H9 (cell line): ENCODE measurements around the gene TRA2B. TPM values are rescaled to one million over a fixed set of nuclear protein-coding genes. Genes with fewer than 3 reads are reported as not detected.

Source experiments
- DNase-seq: peaks from one replicate; pipeline ENCODE4 v3.0.0-alpha.2; 2017
- H2AFZ ChIP-seq: one replicate; pipeline ENCODE4 v1.6.1; 2013; ENCODE audit warnings: mild to moderate bottlenecking, low read length, control low read depth, moderate library complexity
- H2AK5ac ChIP-seq: 2 replicates; pipeline ENCODE4 v1.6.1; 2013; ENCODE audit warnings: low read length, control low read depth, mixed read lengths; ENCODE audit not compliant: insufficient read length
- H2BK120ac ChIP-seq: one replicate; pipeline ENCODE4 v1.6.1; 2013; ENCODE audit warnings: low read depth, mild to moderate bottlenecking, low read length, control low read depth, inconsistent platforms; ENCODE audit not compliant: poor library complexity, severe bottlenecking
- H2BK12ac ChIP-seq: 2 replicates; pipeline ENCODE4 v1.6.1; 2013; ENCODE audit warnings: low read length, control low read depth, mixed read lengths, low read depth; ENCODE audit not compliant: insufficient read length
- H2BK15ac ChIP-seq: 2 replicates; pipeline ENCODE4 v1.6.1; 2013; ENCODE audit warnings: low read depth, low read length, control low read depth
- H2BK20ac ChIP-seq: one replicate; pipeline ENCODE4 v1.6.1; 2013; ENCODE audit warnings: low read depth, mild to moderate bottlenecking, low read length, control low read depth, inconsistent platforms; ENCODE audit not compliant: poor library complexity, severe bottlenecking
- H2BK5ac ChIP-seq: 2 replicates; pipeline ENCODE4 v1.6.1; 2013; ENCODE audit warnings: low read length, control low read depth, mixed read lengths; ENCODE audit not compliant: insufficient read length
- H3K14ac ChIP-seq: 2 replicates; pipeline ENCODE4 v1.6.1; 2013; ENCODE audit warnings: low read length, control low read depth; ENCODE audit not compliant: insufficient read depth
- H3K18ac ChIP-seq: 2 replicates; pipeline ENCODE4 v1.6.1; 2013; ENCODE audit warnings: low read depth, mild to moderate bottlenecking, mixed read lengths, low read length, control low read depth; ENCODE audit not compliant: insufficient read length
- H3K23ac ChIP-seq: 2 replicates; pipeline ENCODE4 v1.6.1; 2013; ENCODE audit warnings: low read length, control low read depth, mixed read lengths, low read depth; ENCODE audit not compliant: insufficient read length
- H3K23me2 ChIP-seq: 2 replicates; pipeline ENCODE4 v1.6.1; 2013; ENCODE audit warnings: low read depth, mild to moderate bottlenecking, mixed read lengths, low read length, control low read depth; ENCODE audit not compliant: insufficient read length, poor library complexity, severe bottlenecking
- H3K27ac ChIP-seq: 2 replicates; pipeline ENCODE4 v1.5.1; 2013; ENCODE audit warnings: low read length, control low read depth, mixed read lengths, low read depth; ENCODE audit not compliant: insufficient read length
- H3K27me3 ChIP-seq: 2 replicates; pipeline ENCODE4 v1.6.1; 2013; ENCODE audit warnings: low read length, control low read depth, inconsistent platforms; ENCODE audit not compliant: insufficient read depth
- H3K4ac ChIP-seq: 2 replicates; pipeline ENCODE4 v1.6.1; 2013; ENCODE audit warnings: low read depth, mild to moderate bottlenecking, control low read depth, inconsistent platforms, low read length, moderate library complexity
- H3K4me1 ChIP-seq: 2 replicates; pipeline ENCODE4 v1.6.1; 2013; ENCODE audit warnings: low read length, control low read depth, inconsistent platforms; ENCODE audit not compliant: insufficient read depth
- H3K4me2 ChIP-seq: 2 replicates; pipeline ENCODE4 v1.6.1; 2013; ENCODE audit warnings: low read length, control low read depth, mixed read lengths; ENCODE audit not compliant: insufficient read length, insufficient read depth
- H3K56ac ChIP-seq: 2 replicates; pipeline ENCODE4 v1.6.1; 2013; ENCODE audit warnings: low read depth, mild to moderate bottlenecking, mixed read lengths, low read length, control low read depth; ENCODE audit not compliant: insufficient read length
- H3K79me1 ChIP-seq: 2 replicates; pipeline ENCODE4 v1.6.1; 2013; ENCODE audit warnings: low read depth, mild to moderate bottlenecking, moderate library complexity, low read length, control low read depth, inconsistent platforms; ENCODE audit not compliant: insufficient read depth, poor library complexity, severe bottlenecking
- H3K79me2 ChIP-seq: 2 replicates; pipeline ENCODE4 v1.6.1; 2013; ENCODE audit warnings: low read length, control low read depth, inconsistent platforms; ENCODE audit not compliant: insufficient read depth
- H3K9ac ChIP-seq: 2 replicates; pipeline ENCODE4 v1.6.1; 2013; ENCODE audit warnings: low read length, control low read depth, mixed read lengths; ENCODE audit not compliant: insufficient read length; ENCODE audit errors: extremely low read depth
- H3K9me3 ChIP-seq: one replicate; pipeline ENCODE4 v1.6.1; 2013; ENCODE audit warnings: low read depth, low read length, inconsistent platforms; ENCODE audit not compliant: control insufficient read depth
- H3T11ph ChIP-seq: one replicate; pipeline ENCODE4 v1.6.1; 2013; ENCODE audit warnings: mild to moderate bottlenecking, low read length, control low read depth, inconsistent platforms
- H4K20me1 ChIP-seq: one replicate; pipeline ENCODE4 v1.6.1; 2013; ENCODE audit not compliant: control insufficient read depth, insufficient read length, insufficient read depth
- H4K5ac ChIP-seq: 2 replicates; pipeline ENCODE4 v1.6.1; 2013; ENCODE audit warnings: low read depth, mild to moderate bottlenecking, mixed read lengths, low read length, control low read depth; ENCODE audit not compliant: insufficient read length
- H4K8ac ChIP-seq: replicated peaks from 2 replicates; pipeline ENCODE4 v1.6.1; 2013; ENCODE audit warnings: low read length, control low read depth, mixed read lengths, low read depth; ENCODE audit not compliant: insufficient read length
- H4K91ac ChIP-seq: 2 replicates; pipeline ENCODE4 v1.6.1; 2013; ENCODE audit warnings: low read depth, mild to moderate bottlenecking, moderate library complexity, mixed read lengths, low read length, control low read depth; ENCODE audit not compliant: insufficient read length
- H3K27ac Mint-ChIP-seq, 3 experiments: 2 replicates in 2 of 3; 3 replicates in 1 of 3; pipeline ENCODE4 v1.8.0; 2020 to 2021; ENCODE audit warnings: mixed read lengths in 3 of 3, mild to moderate bottlenecking in 1 of 3, moderate library complexity in 1 of 3
- H3K27me3 Mint-ChIP-seq: 2 replicates; pipeline ENCODE4 v1.8.0; 2021; ENCODE audit warnings: low read depth, mild to moderate bottlenecking, moderate library complexity, mixed read lengths
- H3K36me3 Mint-ChIP-seq, 3 experiments: 2 replicates in 2 of 3; 3 replicates in 1 of 3; pipeline ENCODE4 v1.8.0; 2020 to 2021; ENCODE audit warnings: low read depth in 3 of 3, mixed read lengths in 3 of 3; ENCODE audit not compliant: insufficient read depth in 1 of 3
- H3K4me1 Mint-ChIP-seq, 2 experiments: 2 replicates each; pipeline ENCODE4 v1.8.0; 2020; ENCODE audit warnings: mixed read lengths in 2 of 2
- H3K4me3 Mint-ChIP-seq, 2 experiments: 2 replicates in 1 of 2; 3 replicates in 1 of 2; pipeline ENCODE4 v1.8.0; 2020 to 2021; ENCODE audit warnings: mild to moderate bottlenecking in 2 of 2, mixed read lengths in 2 of 2, moderate library complexity in 1 of 2
- H3K9me3 Mint-ChIP-seq, 2 experiments: 2 replicates in 1 of 2; 3 replicates in 1 of 2; pipeline ENCODE4 v1.8.0; 2020; ENCODE audit warnings: mild to moderate bottlenecking in 2 of 2, mixed read lengths in 2 of 2, moderate library complexity in 1 of 2
- CTCF ChIP-seq: fragments of 200-600 bp; sonication (generic); conservative IDR thresholded peaks from 3 replicates; pipeline ENCODE4 v1.8.0; 2021; ENCODE audit warnings: antibody characterized with exemption, mild to moderate bottlenecking
- WGBS: extraction: QIAGEN DNeasy Blood & Tissue Kit; methylation state at CpG from one replicate; pipeline ENCODE4 v1.1.7; 2013; ENCODE audit warnings: missing lambda C conversion rate, low lambda C conversion rate, mixed read lengths; ENCODE audit not compliant: insufficient read length; ENCODE audit errors: extremely low coverage; 5-methylcytosine and 5-hydroxymethylcytosine counted together
- total RNA-seq: library from RNA; stranded (reverse); gene quantifications from 2 replicates; pipeline ENCODE4 v1.2.1, GENCODE V29; 2021

TRA2B gene
- total RNA-seq, 1 experiment from 2014 or later, result 344 TPM

- Histone ChIP-seq H3K4me2 (peak overlapping the region; percentile 98), H3K18ac (no peak overlapping the region), H2BK120ac (no peak overlapping the region), H2BK12ac (no peak overlapping the region), H3K9me3 (no peaks in the 10 kb centered on the region), H3K23ac (no peak overlapping the region), H3K27me3 (no peaks in the 10 kb centered on the region), H4K91ac (no peak overlapping the region), H4K20me1 (no peaks in the 10 kb centered on the region), H2BK20ac (no peak overlapping the region), H3T11ph (no peak overlapping the region), H3K27ac (no peak overlapping the region), H2BK5ac (no peak overlapping the region), H3K56ac (no peak overlapping the region), H4K8ac (no peak overlapping the region), H4K5ac (no peak overlapping the region), H3K9ac (peak overlapping the region; percentile 100), H3K23me2 (peaks cover 15% of the 10 kb centered on the region), H2BK15ac (no peak overlapping the region), H3K4ac (no peak overlapping the region), H2AFZ (no peak overlapping the region), H3K4me1 (peaks cover 10% of the 10 kb centered on the region), H3K79me1 (no peaks in the 10 kb centered on the region), H3K79me2 (peaks cover 74% of the 10 kb centered on the region), H3K14ac (no peak overlapping the region), H2AK5ac (no peak overlapping the region)
- DNase-seq, result no peak
- Mint-ChIP-seq H3K27me3 (peaks cover 14% of the 10 kb centered on the region), H3K4me3 (peak overlapping the region; percentile 100), H3K9me3 (peaks cover 10 to 15% of the 10 kb centered on the region in 2 experiments), H3K27ac (peak overlapping the region; percentile 71 to 100 (median 77); a peak in 4 of 7 replicates), H3K36me3 (peaks cover 59 to 74% (median 65%) of the 10 kb centered on the region in 3 experiments), H3K4me1 (peaks cover 50 to 53% of the 10 kb centered on the region in 2 experiments)
- no peak for TF ChIP-seq CTCF
- WGBS, result no CpG with 5 or more reads among the region's 8 CpGs
These were observed 2.9 kb downstream of the TRA2B start for GRCh38 chr3:185934767-185935464.
